Loucy (cell line): ENCODE data around the gene CLDN22.

Experiments used
- H2AFZ ChIP-seq: fragments of 200-600 bp; sonication (generic); 2 replicates; pipeline ENCODE4 v1.6.0; 2016; ENCODE audit warnings: antibody characterized with exemption, mild to moderate bottlenecking, low read length, moderate library complexity
- H3F3A ChIP-seq: fragments of 200-600 bp; 2 replicates; pipeline ENCODE4 v1.6.0; 2016; ENCODE audit warnings: antibody characterized with exemption, low read depth, mild to moderate bottlenecking
- H3K27me3 ChIP-seq: fragments of 200-600 bp; sonication (generic); 2 replicates; pipeline ENCODE4 v1.6.1; 2014; ENCODE audit warnings: low read length, mild to moderate bottlenecking; ENCODE audit not compliant: insufficient read depth, poor library complexity, severe bottlenecking
- H3K36me3 ChIP-seq: fragments of 200-600 bp; sonication (generic); 2 replicates; pipeline ENCODE4 v1.6.1; 2016; ENCODE audit warnings: low read length; ENCODE audit not compliant: insufficient read depth
- H3K4me1 ChIP-seq: fragments of 200-600 bp; sonication (generic); 2 replicates; pipeline ENCODE4 v1.5.1; 2014; ENCODE audit warnings: low read length, mild to moderate bottlenecking; ENCODE audit not compliant: insufficient read depth, poor library complexity, severe bottlenecking
- H3K4me2 ChIP-seq: fragments of 200-600 bp; sonication (generic); 2 replicates; pipeline ENCODE4 v1.6.0; 2014; ENCODE audit warnings: antibody characterized with exemption, low read length, low read depth, mild to moderate bottlenecking; ENCODE audit not compliant: poor library complexity, severe bottlenecking
- H3K4me3 ChIP-seq: fragments of 200-600 bp; sonication (generic); 2 replicates; pipeline ENCODE4 v1.5.1; 2014; ENCODE audit warnings: low read length, mild to moderate bottlenecking, mixed read lengths; ENCODE audit not compliant: poor library complexity, severe bottlenecking
- H3K79me2 ChIP-seq: fragments of 200-600 bp; sonication (generic); 2 replicates; pipeline ENCODE4 v1.6.1; 2014; ENCODE audit warnings: low read length; ENCODE audit not compliant: insufficient read depth
- H3K9ac ChIP-seq: fragments of 200-600 bp; sonication (generic); 2 replicates; pipeline ENCODE4 v1.6.0; 2014; ENCODE audit warnings: mild to moderate bottlenecking, low read depth, low read length, moderate library complexity; ENCODE audit not compliant: poor library complexity, severe bottlenecking
- H3K9me2 ChIP-seq: fragments of 200-600 bp; sonication (generic); replicated peaks from 2 replicates; pipeline ENCODE4 v1.6.1; 2016; ENCODE audit warnings: low read depth, low read length, mixed read lengths
- H3K9me3 ChIP-seq: fragments of 200-600 bp; sonication (generic); 2 replicates; pipeline ENCODE4 v1.6.1; 2014; ENCODE audit warnings: mild to moderate bottlenecking, antibody characterized with exemption, low read length, low read depth; ENCODE audit not compliant: insufficient read depth
- H4K20me1 ChIP-seq: fragments of 200-600 bp; sonication (generic); 2 replicates; pipeline ENCODE4 v1.6.0; 2014; ENCODE audit warnings: antibody characterized with exemption, low read length, mild to moderate bottlenecking; ENCODE audit not compliant: insufficient read depth, poor library complexity, severe bottlenecking
- EZH2phosphoT487 ChIP-seq: fragments of 200-600 bp; IDR thresholded peaks from 2 replicates; pipeline ENCODE4 v1.6.1; 2018; ENCODE audit warnings: antibody characterized with exemption, mild to moderate bottlenecking, moderate library complexity, borderline replicate concordance
- TF ChIP-seq, protein P1 (sequence below): fragments of 200-600 bp; sonication (generic); conservative IDR thresholded peaks from 2 replicates; pipeline ENCODE4 v1.5.1; 2014; ENCODE audit warnings: mild to moderate bottlenecking, antibody characterized with exemption, low read length

CLDN22 gene

GRCh38 chr4:183314806-183315205 is 5.3 kb downstream of the CLDN22 start:
- Histone ChIP-seq H3K36me3 (no peaks in the 10 kb centered on the region), H2AFZ (no peak overlapping the region), H3F3A (no peaks in the 10 kb centered on the region), H3K9ac (no peak overlapping the region), H3K9me3 (no peaks in the 10 kb centered on the region), H3K4me1 (no peaks in the 10 kb centered on the region), H3K9me2 (no peaks in the 10 kb centered on the region), H4K20me1 (no peaks in the 10 kb centered on the region), H3K4me3 (no peak overlapping the region), H3K27me3 (no peaks in the 10 kb centered on the region), H3K79me2 (no peaks in the 10 kb centered on the region), H3K4me2 (no peak overlapping the region)
- no peak for TF ChIP-seq EZH2phosphoT487
- TF ChIP-seq, protein P1, sequence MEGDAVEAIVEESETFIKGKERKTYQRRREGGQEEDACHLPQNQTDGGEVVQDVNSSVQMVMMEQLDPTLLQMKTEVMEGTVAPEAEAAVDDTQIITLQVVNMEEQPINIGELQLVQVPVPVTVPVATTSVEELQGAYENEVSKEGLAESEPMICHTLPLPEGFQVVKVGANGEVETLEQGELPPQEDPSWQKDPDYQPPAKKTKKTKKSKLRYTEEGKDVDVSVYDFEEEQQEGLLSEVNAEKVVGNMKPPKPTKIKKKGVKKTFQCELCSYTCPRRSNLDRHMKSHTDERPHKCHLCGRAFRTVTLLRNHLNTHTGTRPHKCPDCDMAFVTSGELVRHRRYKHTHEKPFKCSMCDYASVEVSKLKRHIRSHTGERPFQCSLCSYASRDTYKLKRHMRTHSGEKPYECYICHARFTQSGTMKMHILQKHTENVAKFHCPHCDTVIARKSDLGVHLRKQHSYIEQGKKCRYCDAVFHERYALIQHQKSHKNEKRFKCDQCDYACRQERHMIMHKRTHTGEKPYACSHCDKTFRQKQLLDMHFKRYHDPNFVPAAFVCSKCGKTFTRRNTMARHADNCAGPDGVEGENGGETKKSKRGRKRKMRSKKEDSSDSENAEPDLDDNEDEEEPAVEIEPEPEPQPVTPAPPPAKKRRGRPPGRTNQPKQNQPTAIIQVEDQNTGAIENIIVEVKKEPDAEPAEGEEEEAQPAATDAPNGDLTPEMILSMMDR = no peak

- TF ChIP-seq EZH2phosphoT487 = no peak
- TF ChIP-seq, protein P1 = no peak
- no peaks in the 10 kb centered on the region for H3K27me3 ChIP-seq
- H3K9ac ChIP-seq = no peak overlapping the region
- H3K79me2 ChIP-seq = no peaks in the 10 kb centered on the region
- no peaks in the 10 kb centered on the region for H3K9me2 ChIP-seq
- H3K4me1 ChIP-seq = no peaks in the 10 kb centered on the region
- no peaks in the 10 kb centered on the region for H3K36me3 ChIP-seq
- H3K4me3 ChIP-seq = no peak overlapping the region
- no peaks in the 10 kb centered on the region for H3F3A ChIP-seq
- H4K20me1 ChIP-seq = no peaks in the 10 kb centered on the region
- H3K4me2 ChIP-seq = no peak overlapping the region
- H2AFZ ChIP-seq = no peak overlapping the region
- H3K9me3 ChIP-seq = no peaks in the 10 kb centered on the region
These were observed 5.7 kb downstream of the CLDN22 start for GRCh38 chr4:183314336-183314735.

GRCh38 chr4:183312841-183313240 is 7.2 kb downstream of the CLDN22 start:
- Histone ChIP-seq H3F3A (no peaks in the 10 kb centered on the region), H4K20me1 (no peaks in the 10 kb centered on the region), H3K27me3 (no peaks in the 10 kb centered on the region), H3K9me3 (no peaks in the 10 kb centered on the region), H2AFZ (no peak overlapping the region), H3K9me2 (no peaks in the 10 kb centered on the region), H3K4me1 (no peaks in the 10 kb centered on the region), H3K4me2 (no peak overlapping the region), H3K4me3 (no peak overlapping the region), H3K36me3 (no peaks in the 10 kb centered on the region), H3K79me2 (no peaks in the 10 kb centered on the region), H3K9ac (no peak overlapping the region)
- TF ChIP-seq, protein P1 = no peak
- no peak for TF ChIP-seq EZH2phosphoT487
